ENCODE measurements around the gene DTWD2. TPM values are rescaled to one million over a fixed set of nuclear protein-coding genes. Genes with fewer than 3 reads are reported as not detected.

DTWD2 gene
- total and polyA plus RNA-seq, 2 of the 4 experiments (the other 2 are of a cell fraction) = 1.2 to 1.8 TPM

GRCh38 chr5:118918232-118918631, 70.1 kb downstream of the DTWD2 start:
- ChIA-PET CTCF (interaction anchor here (0.7 kb wide), 1 partner anchor 1608 kb away, joined by 3 read pairs; no protein-coding TSS in a partner anchor), POLR2A (ENCODE audit: unreplicated experiment) (no interaction called here)
- no peaks in the 10 kb centered on the region for H4K20me1 ChIP-seq (ENCODE audit: insufficient read depth, low read length)
- H2BK20ac ChIP-seq (ENCODE audit: low read depth, low read length) = no peak overlapping the region
- intact Hi-C loops (cut with micrococcal nuclease) = no loop called here
- TF ChIP-seq CHD1 (IDR thresholded peaks at IDR 0.05; ENCODE audit: low read depth, low read length) = no peak
- no peak for TF ChIP-seq POLR2A (IDR thresholded peaks at IDR 0.05; ENCODE audit: low read depth, low read length)
- no peak for TF ChIP-seq USF2 (IDR thresholded peaks at IDR 0.05; ENCODE audit: low read depth, low read length)
- no peak for TF ChIP-seq RFX5 (IDR thresholded peaks at IDR 0.05; ENCODE audit: low read depth, low read length)
- TF ChIP-seq MXI1 (IDR thresholded peaks at IDR 0.05; ENCODE audit: borderline replicate concordance, low read depth, low read length) = no peak
- TF ChIP-seq MAZ (IDR thresholded peaks at IDR 0.05; ENCODE audit: borderline replicate concordance, low read depth, low read length) = no peak
- TF ChIP-seq MAFK (IDR thresholded peaks at IDR 0.05; ENCODE audit: low read depth, low read length) = no peak
- no peak for TF ChIP-seq BHLHE40 (IDR thresholded peaks at IDR 0.05; ENCODE audit: low read depth, low read length)
- no peak for TF ChIP-seq CEBPB (IDR thresholded peaks at IDR 0.05; ENCODE audit: low read depth, low read length)
- TF ChIP-seq RCOR1 (IDR thresholded peaks at IDR 0.05; ENCODE audit: insufficient replicate concordance, low read length) = no peak
- TF ChIP-seq CTCF (conservative IDR thresholded peaks at IDR 0.05; ENCODE audit: low read depth, low read length) = no peak
- TF ChIP-seq ELK1 (IDR thresholded peaks at IDR 0.05; ENCODE audit: borderline replicate concordance, low read depth, low read length) = no peak
- TF ChIP-seq SMC3 (IDR thresholded peaks at IDR 0.05; ENCODE audit: low read depth, low read length) = no peak
- in situ Hi-C loops (cut with MboI; ENCODE audit: low sequenced_read_pairs) = no loop called here
- no peak overlapping the region for H2BK5ac ChIP-seq (ENCODE audit: low read depth, low read length, poor library complexity, severe bottlenecking)
- H3K4me2 ChIP-seq (ENCODE audit: low read depth, low read length) = no peak overlapping the region
- H2BK15ac ChIP-seq (ENCODE audit: low read depth, low read length) = no peak overlapping the region
- no peaks in the 10 kb centered on the region for H3K9me3 ChIP-seq (ENCODE audit: control insufficient read depth, insufficient read depth, low read length)
- ATAC-seq (ENCODE audit: low read depth) = no peak
- H3K14ac ChIP-seq (replicated peaks; ENCODE audit: low read depth, low read length) = no peak overlapping the region
- H4K5ac ChIP-seq (ENCODE audit: low read depth, low read length) = no peak overlapping the region
- no peak overlapping the region for H3K9ac ChIP-seq (ENCODE audit: low read depth, low read length)
- H2BK120ac ChIP-seq (ENCODE audit: low read depth, low read length) = no peak overlapping the region
- H3K4me3 ChIP-seq (ENCODE audit: insufficient read depth, low read depth, low read length) = no peak overlapping the region
- H3K23ac ChIP-seq (ENCODE audit: low read depth, low read length) = no peak overlapping the region
- no peak overlapping the region for H4K91ac ChIP-seq (ENCODE audit: insufficient read depth, low read depth, low read length)
- no peaks in the 10 kb centered on the region for H3K79me1 ChIP-seq (ENCODE audit: low read depth in 1 of 2, low read length in 2 of 2)
- no TSS peak for BruUV-seq (replicated peaks)
- no peak overlapping the region for H3K27ac ChIP-seq (ENCODE audit: insufficient read depth, low read length)
- no peak overlapping the region for H2AFZ ChIP-seq (replicated peaks; ENCODE audit: low read length, poor library complexity)
- H2AK9ac ChIP-seq (replicated peaks; ENCODE audit: low read depth, low read length, poor library complexity) = no peak overlapping the region
- H3K9me1 ChIP-seq (ENCODE audit: insufficient read depth, low read length) = no peaks in the 10 kb centered on the region
- H3K4ac ChIP-seq (ENCODE audit: low read depth, low read length) = no peak overlapping the region
- DNase-seq = no peak
- H3K27me3 ChIP-seq (ENCODE audit: control insufficient read depth, insufficient read depth, low read length) = no peaks in the 10 kb centered on the region
- H3K36me3 ChIP-seq (ENCODE audit: control insufficient read depth, insufficient read depth, low read length) = no peaks in the 10 kb centered on the region
- no peak overlapping the region for H4K8ac ChIP-seq (ENCODE audit: low read depth in 2 of 2, low read length in 2 of 2)
- no peak overlapping the region for H3K18ac ChIP-seq (ENCODE audit: low read depth, low read length)
- dilution Hi-C loops (cut with HindIII; ENCODE audit: low sequenced_read_pairs, unreplicated experiment) = no loop called here
- no peak overlapping the region for H3K56ac ChIP-seq (ENCODE audit: extremely low read depth, insufficient read depth, low read length)
- no peak overlapping the region for H2AK5ac ChIP-seq (ENCODE audit: low read depth, low read length)
- no CpG with 5 or more reads among the region's 7 CpGs for WGBS, 2 experiments (ENCODE audit: extremely low coverage in 2 of 2, insufficient read length in 1 of 2)
- no peaks in the 10 kb centered on the region for H3K4me1 ChIP-seq (ENCODE audit: control insufficient read depth, insufficient read depth, low read length)
